ENCODE results near the gene TMEM156.

TMEM156 gene

GRCh38 chr4:38957261-38957815, 74.9 kb downstream of the TMEM156 start:
- in situ Hi-C loops (cut with HindIII; ENCODE audit: low sequenced_read_pairs), result no loop called here
- TF ChIP-seq CTCF (IDR thresholded peaks at IDR 0.05; ENCODE audit: low read depth, low read length, missing control alignments), result no peak
- no peak for DNase-seq (ENCODE audit: low read depth)

GRCh38 chr4:38955957-38956356, 76.3 kb downstream of the TMEM156 start:
- in situ Hi-C loops (cut with HindIII; ENCODE audit: low sequenced_read_pairs), result no loop called here
- TF ChIP-seq CTCF (IDR thresholded peaks at IDR 0.05; ENCODE audit: low read depth, low read length, missing control alignments), result no peak
- DNase-seq (ENCODE audit: low read depth), result no peak
- no peak overlapping the region for H3K4me3 ChIP-seq (ENCODE audit: low read depth, low read length)

More at GRCh38 chr4:38957261-38957815, 74.9 kb downstream of the TMEM156 start:
- H3K4me3 ChIP-seq (ENCODE audit: low read depth, low read length), result no peak overlapping the region

- no peak for TF ChIP-seq CTCF (IDR thresholded peaks at IDR 0.05; ENCODE audit: low read depth, low read length, missing control alignments)
- no peak for DNase-seq (ENCODE audit: low read depth)
- H3K4me3 ChIP-seq (ENCODE audit: low read depth, low read length), result no peak overlapping the region
- in situ Hi-C loops (cut with HindIII; ENCODE audit: low sequenced_read_pairs), result no loop called here
Measured at GRCh38 chr4:38954727-38955126, 77.5 kb downstream of the TMEM156 start.

- TF ChIP-seq CTCF (IDR thresholded peaks at IDR 0.05; ENCODE audit: low read depth, low read length, missing control alignments), result no peak
- DNase-seq (ENCODE audit: low read depth), result no peak
- H3K4me3 ChIP-seq (ENCODE audit: low read depth, low read length), result no peak overlapping the region
- in situ Hi-C loops (cut with HindIII; ENCODE audit: low sequenced_read_pairs), result no loop called here
Measured at GRCh38 chr4:38952017-38952416, 80.2 kb downstream of the TMEM156 start.

- in situ Hi-C loops (cut with HindIII; ENCODE audit: low sequenced_read_pairs), result no loop called here
- no peak for DNase-seq (ENCODE audit: low read depth)
- TF ChIP-seq CTCF (IDR thresholded peaks at IDR 0.05; ENCODE audit: low read depth, low read length, missing control alignments), result no peak
- H3K4me3 ChIP-seq (ENCODE audit: low read depth, low read length), result no peak overlapping the region
Measured at GRCh38 chr4:38951598-38951997, 80.6 kb downstream of the TMEM156 start.

GRCh38 chr4:38950734-38951133, 81.5 kb downstream of the TMEM156 start:
- in situ Hi-C loops (cut with HindIII; ENCODE audit: low sequenced_read_pairs), result no loop called here
- no peak for TF ChIP-seq CTCF (IDR thresholded peaks at IDR 0.05; ENCODE audit: low read depth, low read length, missing control alignments)
- H3K4me3 ChIP-seq (ENCODE audit: low read depth, low read length), result no peak overlapping the region
- DNase-seq (ENCODE audit: low read depth), result no peak

All from astrocyte of the cerebellum (primary cell).